OCI-LY7 (cell line): Measurements from ENCODE around the gene RIOK3. TPM values are rescaled to one million over a fixed set of nuclear protein-coding genes. Genes with fewer than 3 reads are reported as not detected.

Experiments
- BruUV-seq: library from RNA; stranded (reverse); fragments of 400-500 nt; replicated peaks from 2 replicates; lab custom pipeline; 2021; lab: Mats Ljungman, UMichigan
- CTCF ChIA-PET: fragments of 300-600 bp; sonication (Branson Sonifier 250); formaldehyde crosslinking; loops from one replicate; lab custom pipeline; 2022; ENCODE audit warnings: antibody characterized with exemption; ENCODE audit not compliant: unreplicated experiment; lab: Charles Lee
- POLR2A ChIA-PET: fragments of 300-600 bp; sonication (Branson Sonifier 250); formaldehyde crosslinking; loops from one replicate; lab custom pipeline; 2022; ENCODE audit warnings: antibody characterized with exemption; lab: Charles Lee
- DNase-seq: peaks from one replicate; pipeline ENCODE4 v3.0.0-alpha.2; 2015; ENCODE audit warnings: low spot score
- H2AFZ ChIP-seq: fragments of 200-600 bp; sonication (generic), shearing (Covaris generic); 2 replicates; pipeline ENCODE4 v1.6.1; 2014; ENCODE audit warnings: mild to moderate bottlenecking, antibody characterized with exemption, low read length, moderate library complexity
- H3K27ac ChIP-seq: fragments of 200-600 bp; sonication (generic); 2 replicates; pipeline ENCODE4 v1.5.1; 2014; ENCODE audit warnings: mixed run types, low read depth, mild to moderate bottlenecking, moderate library complexity, low read length, inconsistent platforms; ENCODE audit not compliant: poor library complexity, severe bottlenecking
- H3K36me3 ChIP-seq: fragments of 200-600 bp; sonication (generic); 2 replicates; pipeline ENCODE4 v1.6.1; 2014; ENCODE audit warnings: mild to moderate bottlenecking, antibody characterized with exemption, low read length, moderate library complexity, mixed read lengths; ENCODE audit not compliant: insufficient read depth
- H3K4me1 ChIP-seq: fragments of 200-600 bp; sonication (generic); 2 replicates; pipeline ENCODE4 v1.5.1; 2014; ENCODE audit warnings: mild to moderate bottlenecking, low read length; ENCODE audit not compliant: insufficient read depth, poor library complexity, severe bottlenecking
- H3K4me2 ChIP-seq: fragments of 200-600 bp; sonication (generic); 2 replicates; pipeline ENCODE4 v1.6.1; 2014; ENCODE audit warnings: mild to moderate bottlenecking, low read length
- H3K4me3 ChIP-seq: fragments of 200-600 bp; sonication (generic); 2 replicates; pipeline ENCODE4 v1.5.1; 2014; ENCODE audit warnings: mild to moderate bottlenecking, low read depth, low read length; ENCODE audit not compliant: poor library complexity, severe bottlenecking
- H3K79me2 ChIP-seq: fragments of 200-600 bp; sonication (generic); 2 replicates; pipeline ENCODE4 v1.6.1; 2016; ENCODE audit warnings: low read depth, mild to moderate bottlenecking, low read length, moderate library complexity, mixed read lengths; ENCODE audit not compliant: insufficient read depth
- H3K9me2 ChIP-seq: fragments of 200-600 bp; sonication (generic); 2 replicates; pipeline ENCODE4 v1.6.1; 2016; ENCODE audit warnings: mild to moderate bottlenecking, low read length, mixed read lengths; ENCODE audit not compliant: insufficient read depth
- H3K9me3 ChIP-seq: fragments of 200-600 bp; sonication (generic); 2 replicates; pipeline ENCODE4 v1.6.1; 2014; ENCODE audit warnings: mild to moderate bottlenecking, mixed run types, low read length, mixed read lengths
- H4K20me1 ChIP-seq: fragments of 200-600 bp; sonication (generic); 2 replicates; pipeline ENCODE4 v1.6.1; 2014; ENCODE audit warnings: mild to moderate bottlenecking, antibody characterized with exemption, low read length, moderate library complexity, mixed read lengths; ENCODE audit not compliant: insufficient read depth
- CTCF ChIP-seq: fragments of 200-600 bp; sonication (generic); conservative IDR thresholded peaks from 2 replicates; pipeline ENCODE4 v1.5.1; 2014; ENCODE audit warnings: mild to moderate bottlenecking, antibody characterized with exemption, low read length, moderate library complexity, mixed read lengths
- EZH2phosphoT487 ChIP-seq: fragments of 200-600 bp; sonication (generic); IDR thresholded peaks from 2 replicates; pipeline ENCODE4 v1.6.1; 2018; ENCODE audit warnings: low read depth, borderline replicate concordance, mild to moderate bottlenecking, mixed run types, antibody characterized with exemption, low read length, moderate library complexity, mixed read lengths
- intact Hi-C: fragments of 100-400 bp; cut with micrococcal nuclease; formaldehyde crosslinking; loops from one replicate; pipeline ENCODE4 v1.10.0; 2022; ENCODE audit not compliant: unreplicated experiment
- total RNA-seq, 2 experiments: library from RNA; depleted of rRNA in 1 of 2; stranded (reverse); fragments of >200 nt in 1 of 2; shearing (Covaris generic) in 1 of 2; gene quantifications; 2 replicates each; pipeline ENCODE4 v1.2.3, GENCODE V29; 2014 to 2022

RIOK3 gene
- total RNA-seq, 2 experiments from 2014 or later, result 26.6 to 52.4 TPM

- Histone ChIP-seq H3K36me3 (peaks cover 54% of the 10 kb centered on the region), H3K79me2 (peaks cover 66% of the 10 kb centered on the region), H3K4me3 (no peak overlapping the region), H3K27ac (no peak overlapping the region), H3K4me1 (peaks cover 3% of the 10 kb centered on the region), H3K9me2 (no peaks in the 10 kb centered on the region), H2AFZ (no peak overlapping the region), H3K9me3 (no peaks in the 10 kb centered on the region), H3K4me2 (no peak overlapping the region), H4K20me1 (peaks cover 13% of the 10 kb centered on the region; the same call in 1 of the 2 replicates)
- DNase-seq, result no peak
- no peak for TF ChIP-seq EZH2phosphoT487
- no peak for TF ChIP-seq CTCF
- CTCF ChIA-PET, result no interaction called here
- POLR2A ChIA-PET, result no interaction called here
- intact Hi-C loops, result no loop called here
- no TSS peak for BruUV-seq
Observed at GRCh38 chr18:23459530-23459921, 6.4 kb downstream of the RIOK3 start.

GRCh38 chr18:23460285-23461273, 7.5 kb downstream of the RIOK3 start:
- H3K27ac ChIP-seq, result no peak overlapping the region
- no peak for DNase-seq
- no peak overlapping the region for H3K4me3 ChIP-seq
- ChIA-PET POLR2A (interaction anchor here (0.6 to 1.3 kb wide), 4 partner anchors 8 to 26 kb away, joined by 3 to 5 read pairs (median 4); no protein-coding TSS in a partner anchor), CTCF (interaction anchor here (0.9 kb wide), 1 partner anchor 38 kb away, joined by 3 read pairs; no protein-coding TSS in a partner anchor)
- peaks cover 59% of the 10 kb centered on the region for H3K36me3 ChIP-seq
- peaks cover 58% of the 10 kb centered on the region for H3K79me2 ChIP-seq
- no TSS peak for BruUV-seq
- no peak overlapping the region for H3K4me2 ChIP-seq
- no peaks in the 10 kb centered on the region for H3K9me2 ChIP-seq
- intact Hi-C loops, result no loop called here
- H2AFZ ChIP-seq, result no peak overlapping the region
- no peaks in the 10 kb centered on the region for H3K4me1 ChIP-seq
- no peaks in the 10 kb centered on the region for H3K9me3 ChIP-seq
- no peak for TF ChIP-seq CTCF
- no peak for TF ChIP-seq EZH2phosphoT487
- peaks cover 13% of the 10 kb centered on the region; the same call in 1 of the 2 replicates for H4K20me1 ChIP-seq
